H1 (cell line): ENCODE data around the gene ANKLE1. TPM values are rescaled to one million over a fixed set of nuclear protein-coding genes. Genes with fewer than 3 reads are reported as not detected.

Experiments
- TAF7 ChIP-seq: optimal IDR thresholded peaks from 2 replicates; pipeline ENCODE3; 2011; ENCODE audit warnings: low read depth, mild to moderate bottlenecking, inconsistent platforms, low read length, moderate library complexity, borderline replicate concordance
- USF2 ChIP-seq: IDR thresholded peaks from 2 replicates; pipeline ENCODE4 v1.6.1; 2011; ENCODE audit warnings: low read length, improper control_type of control experiment
- polyA plus RNA-seq, 7 experiments: library from polyadenylated mRNA; depleted of rRNA in 3 of 7; stranded (reverse) in 5 of 7; unstranded in 2 of 7; fragments of >200 nt in 5 of 7; fragments of 200-250 nt in 2 of 7; gene quantifications; 1 replicate in 5 of 7; 2 replicates in 1 of 7; 4 replicates in 1 of 7; pipeline versions ENCODE4 v1.2.1 to v1.2.3, GENCODE V29; 2011 to 2013; ENCODE audit warnings: missing spikeins in 2 of 7, mixed read lengths in 2 of 7
- total RNA-seq: library from RNA; stranded (reverse); fragmentation: NEBNext Ultra II Directional; extraction: Animal tissue kit (Norgen Biotek cat#: 25700); gene quantifications from 2 replicates; pipeline ENCODE4 v1.2.1, GENCODE V29; 2021

ANKLE1 gene
- total and polyA plus RNA-seq, 2 of the 8 experiments (the other 6 are each of a cell fraction or from before 2014, with no cell fraction given), result 6.1 to 9.6 TPM

- no peak for TF ChIP-seq USF2
- no peak for TF ChIP-seq TAF7
Measured at GRCh38 chr19:17262557-17262956, 19.1 kb upstream of the ANKLE1 start (continued).
